NB4 (cell line): ENCODE measurements around the gene WFIKKN1.

Source experiments
- CTCF ChIP-seq: IDR thresholded peaks from one replicate; pipeline ENCODE4 v1.5.1; 2012; ENCODE audit warnings: low read depth, low read length
- POLR2A ChIP-seq: IDR thresholded peaks from 2 replicates; pipeline ENCODE4 v1.6.1; 2011; ENCODE audit warnings: mild to moderate bottlenecking; ENCODE audit not compliant: insufficient read length; ENCODE audit errors: extremely low read depth

GRCh38 chr16:645852-646678 lies 15.3 kb downstream of the WFIKKN1 start:
- TF ChIP-seq CTCF (no peak), POLR2A (no peak)
